Measurements from ENCODE around the gene MYH14.
A peak's percentile ranks its signal among the peaks of the same experiment; 100 is the strongest.
"Not testable (repeated sequence)": the region's sequence is repeated elsewhere in the genome, so short reads cannot be mapped to it uniquely, and the experiment has no call there.

Gene MYH14

DNA sequence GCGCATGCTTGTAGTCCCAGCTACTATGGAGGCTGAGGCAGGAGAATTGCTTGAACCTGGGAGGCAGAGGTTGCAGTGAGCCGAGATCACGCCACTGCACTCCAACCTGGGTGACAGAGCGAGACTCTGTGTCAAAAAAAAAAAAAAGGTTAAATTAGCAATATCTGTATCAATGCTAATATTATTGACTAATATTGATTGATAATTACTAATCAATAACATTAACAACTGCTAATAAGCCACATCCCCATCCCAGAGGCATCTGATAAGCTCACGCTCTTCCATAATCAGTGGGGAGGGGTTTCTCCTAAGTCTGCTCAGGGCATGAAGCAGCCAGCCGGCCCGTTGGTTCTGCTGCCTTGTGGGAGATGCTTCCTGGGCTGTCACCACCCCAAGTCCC is 24.7 kb downstream of the MYH14 start:
- not testable (repeated sequence) for DNase-seq

DNA sequence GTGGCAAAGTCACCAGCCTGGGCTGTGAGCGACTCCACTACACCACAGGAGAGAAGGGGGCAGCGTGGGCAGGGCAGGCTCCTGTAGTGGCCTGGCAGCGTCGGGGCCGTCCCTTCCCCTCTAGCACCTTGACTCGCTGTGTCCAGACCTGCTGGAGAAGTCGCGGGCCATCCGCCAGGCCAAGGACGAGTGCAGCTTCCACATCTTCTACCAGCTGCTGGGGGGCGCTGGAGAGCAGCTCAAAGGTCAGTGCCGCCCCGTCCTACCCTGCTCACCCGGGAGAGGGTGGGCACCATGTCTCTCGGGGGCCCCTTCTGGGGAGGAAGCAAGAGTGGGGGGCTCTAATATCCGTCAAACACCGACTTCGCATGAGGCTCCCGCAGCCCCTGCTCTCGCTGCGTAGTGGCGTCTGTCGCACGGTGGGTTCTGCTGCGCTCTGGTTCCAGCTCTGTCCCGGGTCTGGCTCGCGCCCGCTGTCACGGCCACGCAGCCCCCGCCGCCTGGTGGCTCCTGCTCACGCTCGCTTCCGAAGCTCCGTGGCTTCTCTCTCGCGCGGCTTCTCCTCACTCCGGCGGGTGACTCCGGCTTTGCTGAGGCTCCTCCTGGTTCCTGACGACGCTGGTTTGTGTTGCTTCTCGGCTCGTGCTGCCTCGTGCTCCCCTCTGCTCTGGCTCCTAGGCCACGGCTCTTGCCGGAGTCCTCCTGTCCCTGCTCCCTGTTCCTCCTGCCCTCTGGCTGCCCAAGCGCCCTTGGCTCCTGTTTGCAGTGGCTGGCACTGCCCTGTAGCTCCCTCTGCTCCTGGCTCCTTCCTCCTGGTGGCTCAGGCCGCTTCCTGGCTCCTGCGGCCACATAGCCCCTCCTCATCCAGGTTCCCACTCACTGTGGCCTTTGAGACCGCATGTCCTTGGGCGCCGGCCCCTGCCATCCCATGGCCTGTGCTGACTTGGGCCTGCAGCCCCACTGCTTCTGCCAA is 27.2 kb downstream of the MYH14 start:
- no peak for DNase-seq

DNA sequence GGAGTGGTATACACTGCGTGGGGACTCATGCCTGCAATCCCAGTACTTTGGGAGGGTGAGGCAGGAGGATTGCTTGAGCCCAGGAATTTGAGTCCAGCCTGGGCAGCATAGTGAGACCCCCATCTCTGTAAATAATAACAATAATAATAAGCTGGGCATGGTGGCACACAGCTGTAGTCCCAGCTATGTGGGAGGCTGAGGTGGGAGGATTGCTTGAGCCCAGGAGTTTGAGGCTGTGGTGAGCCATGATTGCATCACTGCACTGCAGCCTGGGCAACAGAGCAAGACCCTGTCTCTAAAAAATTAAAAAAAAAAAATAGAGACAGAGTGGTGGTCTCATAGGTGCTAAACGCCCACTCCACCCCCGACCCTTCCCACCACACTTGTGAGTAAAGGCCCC is 28.0 kb downstream of the MYH14 start:
- DNase-seq, result not testable (repeated sequence)

DNA sequence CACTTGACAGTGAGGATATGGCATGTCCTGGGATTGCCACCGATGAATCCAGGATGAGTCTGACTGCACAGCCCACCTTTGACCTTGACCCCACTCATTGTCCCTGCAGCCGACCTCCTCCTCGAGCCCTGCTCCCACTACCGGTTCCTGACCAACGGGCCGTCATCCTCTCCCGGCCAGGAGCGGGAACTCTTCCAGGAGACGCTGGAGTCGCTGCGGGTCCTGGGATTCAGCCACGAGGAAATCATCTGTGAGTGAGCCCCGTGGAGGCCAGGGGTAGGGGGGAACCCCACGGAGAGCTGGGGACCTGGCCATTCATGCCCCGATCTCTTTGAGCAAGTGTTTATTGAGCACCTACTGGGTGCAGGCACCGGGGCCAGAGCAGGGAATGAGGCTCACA is 28.4 kb downstream of the MYH14 start:
- no peak for DNase-seq

DNA sequence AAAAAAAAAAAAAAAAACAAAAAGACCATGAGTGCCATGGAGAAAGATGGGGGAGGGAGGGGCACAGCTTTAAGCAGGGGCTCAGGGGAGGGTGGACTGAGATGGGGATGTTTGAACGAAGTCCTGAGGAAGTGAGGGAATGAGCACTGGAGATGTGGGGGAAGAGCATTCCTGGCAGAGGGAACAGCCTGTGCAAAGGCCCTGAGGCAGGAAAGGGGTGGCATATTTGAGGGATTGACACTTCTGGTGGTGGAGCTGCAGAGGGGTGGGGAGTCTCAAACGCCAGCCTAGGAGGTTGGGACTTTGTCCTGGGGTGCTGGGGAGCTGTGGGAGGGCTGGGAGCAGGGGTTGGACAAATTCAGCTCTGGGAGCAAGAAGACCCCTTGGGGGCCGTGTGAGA is 29.2 kb downstream of the MYH14 start:
- DNase-seq, result no peak

DNA sequence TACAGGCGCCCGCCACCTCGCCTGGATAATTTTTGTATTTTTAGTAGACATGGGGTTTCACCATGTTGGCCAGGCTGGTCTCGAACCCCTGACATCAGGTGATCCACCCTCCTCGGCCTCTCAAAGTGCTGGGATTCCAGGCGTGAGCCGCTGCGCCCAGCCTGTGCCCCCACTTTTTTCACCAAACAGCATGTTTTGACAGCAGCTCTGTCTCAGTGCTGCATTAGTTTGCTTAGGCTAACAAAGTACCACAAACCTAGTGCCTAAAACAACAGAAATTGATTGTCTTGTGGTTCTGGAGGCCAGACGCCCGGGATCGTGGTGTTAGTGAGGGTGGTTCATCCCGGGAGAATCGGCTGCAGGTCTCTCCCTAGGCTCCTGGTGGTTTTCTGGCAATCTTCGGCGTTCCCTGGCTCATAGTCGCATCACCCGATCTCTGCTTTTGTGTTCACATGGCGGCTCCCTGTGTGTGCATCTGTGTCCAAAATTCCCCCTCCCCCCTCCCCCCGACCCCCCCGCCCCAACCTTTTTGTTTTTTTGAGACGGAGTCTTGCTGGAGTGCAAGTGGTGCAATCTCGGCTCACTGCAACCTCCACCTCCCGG is 30.0 kb downstream of the MYH14 start:
- DNase-seq, result no peak

DNA sequence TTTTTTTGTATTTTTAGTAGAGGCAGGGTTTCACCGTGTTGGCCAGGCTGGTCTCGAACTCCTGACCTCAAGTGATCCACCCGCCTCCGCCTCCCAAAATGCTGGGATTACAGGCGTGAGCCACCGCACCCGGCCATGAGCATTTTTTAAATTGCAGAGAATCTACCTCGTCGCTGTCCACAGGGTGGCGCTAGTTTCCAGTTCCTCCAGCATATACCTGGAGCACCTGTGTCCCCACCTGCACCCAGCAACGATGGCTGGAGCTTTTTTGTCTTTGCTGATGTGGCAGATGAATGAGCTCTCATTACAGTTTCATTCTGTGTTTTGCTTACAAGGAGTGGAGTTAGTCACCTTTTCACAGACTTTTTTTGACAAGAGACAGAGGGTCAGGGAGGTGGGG is 34.1 kb downstream of the MYH14 start:
- DNase-seq, result not testable (repeated sequence)

DNA sequence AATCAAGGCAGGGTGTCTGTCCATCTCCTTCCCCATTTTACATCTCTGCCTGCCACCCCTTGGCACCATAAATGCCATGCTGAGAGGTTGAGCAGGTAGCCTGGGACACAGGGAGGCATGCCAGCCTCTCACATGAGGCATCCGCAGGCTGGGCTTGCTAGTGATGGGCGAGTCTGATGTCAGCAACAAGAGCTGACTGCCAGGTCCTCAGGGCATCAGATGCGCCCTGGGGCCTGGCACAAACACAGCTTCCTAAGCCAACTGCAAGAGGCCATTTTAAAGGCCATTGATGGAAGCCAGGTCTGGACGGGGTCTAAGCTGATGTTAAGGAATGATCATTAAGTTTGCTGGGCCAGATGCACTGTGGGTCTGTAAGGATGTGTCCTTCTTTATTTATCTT is 34.6 kb downstream of the MYH14 start:
- no peak for DNase-seq

DNA sequence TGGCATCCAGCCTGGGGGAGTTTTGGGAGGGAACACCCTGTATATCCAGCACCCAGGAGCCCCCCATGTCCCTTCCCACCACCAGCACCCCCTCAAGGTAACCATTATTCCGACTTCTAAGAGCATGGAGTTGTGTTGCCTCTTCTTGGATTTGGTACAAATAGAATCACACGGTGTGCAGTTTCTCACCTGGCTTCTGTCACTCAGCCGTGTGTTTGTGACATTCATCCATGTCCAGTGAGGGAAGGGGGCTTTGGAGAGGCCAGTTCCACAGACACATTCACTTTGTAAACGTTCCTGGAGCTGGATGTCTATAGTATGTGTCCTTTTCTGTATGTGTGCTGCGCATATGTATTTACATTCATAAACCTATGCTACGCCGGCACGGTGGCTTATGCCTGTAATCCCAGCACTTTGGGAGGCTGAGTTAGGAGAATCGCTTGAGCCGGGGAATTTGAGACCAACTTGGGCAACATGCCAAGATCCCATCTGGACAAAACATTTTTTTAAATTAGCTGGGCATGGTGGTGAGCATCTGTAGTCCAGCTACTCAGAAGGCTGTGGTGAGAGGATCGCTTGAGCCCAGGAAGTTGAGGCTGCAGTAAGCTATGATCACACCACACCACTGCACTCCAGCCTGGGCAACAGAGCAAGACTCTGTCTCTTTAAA is 36.6 kb downstream of the MYH14 start:
- DNase-seq, result peak; percentile 34

DNA sequence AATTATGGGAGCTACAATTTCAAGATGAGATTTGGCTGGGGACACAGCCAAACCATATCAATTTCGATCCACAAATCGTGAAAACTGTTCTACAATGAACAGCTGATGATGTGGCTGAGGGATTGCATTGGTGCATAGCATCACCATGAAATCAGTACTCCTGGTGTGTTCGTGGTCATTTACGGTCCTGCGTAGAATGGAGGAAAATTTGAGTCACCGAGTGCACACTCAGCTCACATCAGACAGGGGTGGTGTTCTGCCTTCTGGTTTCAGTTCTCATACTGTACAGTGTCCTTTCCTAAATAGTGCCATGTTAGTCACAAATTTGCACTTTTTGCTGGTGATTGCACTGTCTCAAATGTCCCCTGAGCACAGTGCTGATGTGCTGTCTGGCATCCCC is 39.2 kb downstream of the MYH14 start:
- DNase-seq, result no peak

DNA sequence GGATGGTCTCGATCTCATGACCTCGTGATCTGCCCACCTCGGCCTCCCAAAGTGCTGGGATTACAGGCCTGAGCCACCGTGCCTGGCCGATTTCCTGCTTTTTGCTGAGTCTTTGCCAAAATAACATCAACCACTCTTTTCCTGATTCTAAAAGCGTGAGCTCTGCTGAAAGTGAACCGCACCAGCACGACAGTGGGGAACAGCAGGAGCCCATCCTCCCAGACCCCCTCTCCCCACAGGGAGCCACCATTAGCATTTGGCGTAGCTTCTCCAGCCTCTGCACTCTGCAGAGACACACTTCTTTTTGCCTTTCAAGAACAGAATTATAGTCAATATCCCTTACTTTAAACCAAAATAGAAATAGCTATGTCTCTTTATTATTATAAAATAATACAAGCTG is 41.3 kb downstream of the MYH14 start:
- no peak for DNase-seq

DNA sequence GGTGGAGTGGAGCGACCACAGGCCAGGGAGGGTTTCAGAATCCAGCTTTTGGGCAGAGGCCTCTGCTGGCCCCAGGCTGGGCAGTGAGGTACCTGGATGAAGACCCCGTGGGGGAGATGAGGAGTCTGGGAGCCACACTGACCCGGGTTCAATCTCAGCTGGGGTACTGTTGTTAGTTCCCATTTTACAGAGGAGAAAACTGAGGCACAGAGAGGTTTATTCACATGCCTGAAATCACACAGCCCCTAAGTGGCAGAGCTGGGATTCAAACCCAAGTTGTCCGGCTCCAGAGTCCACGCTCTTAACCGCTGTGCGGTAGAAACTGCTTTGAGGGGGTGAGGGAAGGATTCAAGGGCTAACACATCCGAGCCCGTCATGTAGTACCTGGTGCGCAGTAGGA is 45.0 kb downstream of the MYH14 start:
- no peak for DNase-seq

DNA sequence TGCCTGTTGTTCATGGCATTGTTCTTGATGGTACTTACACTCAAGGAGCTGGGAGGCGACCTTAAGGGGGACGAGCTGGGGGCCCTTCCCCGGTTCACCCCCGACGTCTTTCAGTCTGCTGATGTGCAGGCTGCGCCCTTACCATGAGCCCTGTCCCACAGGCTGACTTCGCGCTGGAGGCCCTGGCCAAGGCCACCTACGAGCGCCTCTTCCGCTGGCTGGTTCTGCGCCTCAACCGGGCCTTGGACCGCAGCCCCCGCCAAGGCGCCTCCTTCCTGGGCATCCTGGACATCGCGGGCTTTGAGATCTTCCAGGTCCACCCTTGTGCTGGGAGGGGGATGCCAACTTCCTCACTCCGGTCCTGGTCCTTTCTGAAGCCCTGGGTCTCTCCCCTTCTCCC is 45.4 kb downstream of the MYH14 start:
- DNase-seq, result no peak

DNA sequence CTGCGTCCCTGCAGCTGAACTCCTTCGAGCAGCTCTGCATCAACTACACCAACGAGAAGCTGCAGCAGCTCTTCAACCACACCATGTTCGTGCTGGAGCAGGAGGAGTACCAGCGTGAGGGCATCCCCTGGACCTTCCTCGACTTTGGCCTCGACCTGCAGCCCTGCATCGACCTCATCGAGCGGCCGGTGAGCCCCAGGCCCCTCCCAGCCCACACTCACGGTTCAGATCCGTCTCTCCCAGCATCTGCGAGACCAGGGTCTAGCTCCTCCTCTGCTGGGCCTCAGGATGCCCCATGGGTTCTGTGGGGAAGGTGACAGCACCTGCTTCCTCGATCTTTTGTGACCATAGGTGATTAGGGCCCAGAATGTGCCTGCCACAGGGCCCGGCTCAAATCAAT is 46.2 kb downstream of the MYH14 start:
- DNase-seq, result no peak

DNA sequence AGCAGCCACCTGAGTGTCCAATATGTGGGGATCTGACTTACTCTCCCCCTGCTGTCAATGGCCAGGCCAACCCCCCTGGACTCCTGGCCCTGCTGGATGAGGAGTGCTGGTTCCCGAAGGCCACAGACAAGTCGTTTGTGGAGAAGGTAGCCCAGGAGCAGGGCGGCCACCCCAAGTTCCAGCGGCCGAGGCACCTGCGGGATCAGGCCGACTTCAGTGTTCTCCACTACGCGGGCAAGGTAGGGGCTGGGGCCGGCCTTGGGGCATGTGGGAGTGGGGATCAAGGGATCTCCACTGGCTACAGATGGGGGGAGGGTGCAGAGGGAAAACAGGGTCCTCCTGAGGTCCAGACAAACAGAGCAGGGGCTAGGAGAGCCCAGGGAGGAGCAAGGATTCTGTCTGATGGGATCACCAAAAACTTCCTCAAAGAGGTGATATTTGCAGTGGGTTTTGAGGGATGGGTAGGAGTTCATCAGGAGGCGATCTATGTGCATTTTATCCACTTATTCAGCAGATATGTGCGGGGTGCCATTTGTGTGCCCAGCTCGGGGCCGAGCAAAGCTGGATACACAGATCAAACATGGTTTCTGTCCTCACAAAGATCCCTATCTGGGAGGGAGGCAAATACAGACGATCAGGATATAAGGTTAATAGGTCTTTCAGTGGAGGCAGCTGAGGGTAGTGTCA is 47.2 kb downstream of the MYH14 start:
- no peak for DNase-seq

DNA sequence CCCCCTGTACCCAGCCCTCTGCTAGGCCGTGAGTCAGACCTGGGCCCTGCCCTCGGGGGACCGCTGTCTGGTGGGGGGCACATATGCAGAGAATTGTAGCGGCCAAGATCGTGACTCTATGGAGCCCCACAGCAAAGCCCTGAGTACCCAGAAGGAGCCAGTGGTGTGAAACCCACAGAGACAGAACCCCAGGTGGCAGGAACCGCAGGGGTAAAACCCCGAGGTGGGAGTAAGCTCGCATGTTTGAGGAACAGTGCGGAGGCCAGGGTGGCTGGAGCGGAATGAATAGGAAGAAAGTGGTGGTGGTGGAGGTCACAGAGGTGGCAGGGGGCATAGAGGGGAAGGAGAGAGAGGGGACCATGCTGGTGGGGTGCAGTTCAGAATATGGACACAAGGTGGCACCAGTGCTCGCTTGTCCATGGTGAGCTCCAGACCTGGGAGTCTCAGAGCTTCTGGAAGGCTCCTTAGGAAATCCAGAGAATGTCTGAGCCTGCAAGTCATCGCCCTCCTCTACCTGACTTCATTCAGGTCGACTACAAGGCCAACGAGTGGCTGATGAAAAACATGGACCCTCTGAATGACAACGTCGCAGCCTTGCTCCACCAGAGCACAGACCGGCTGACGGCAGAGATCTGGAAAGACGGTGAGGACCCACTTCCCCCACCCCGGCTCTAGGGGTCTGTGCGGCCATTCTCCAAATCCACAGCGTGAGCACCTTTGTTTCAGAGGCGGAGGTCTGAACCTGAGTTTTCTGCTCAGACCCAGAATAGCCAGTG is 48.9 kb downstream of the MYH14 start:
- no peak for DNase-seq

DNA sequence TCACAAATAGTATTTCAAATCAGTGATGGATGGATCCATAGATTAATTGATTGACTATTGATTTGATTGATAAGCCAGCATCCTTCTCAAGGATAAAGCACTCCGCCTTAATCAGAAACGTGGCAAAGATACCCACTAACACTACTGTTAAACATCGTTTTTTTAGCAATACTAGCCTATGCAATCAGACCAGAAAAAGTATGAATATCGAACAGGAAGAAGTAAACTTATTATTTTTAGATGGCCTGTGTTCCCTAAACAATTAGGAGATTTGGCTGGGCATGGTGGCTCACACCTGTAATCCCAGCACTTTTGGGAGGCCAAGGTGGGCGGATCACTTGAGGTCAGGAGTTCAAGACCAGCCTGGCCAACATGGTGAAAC is 49.5 kb downstream of the MYH14 start:
- no peak for DNase-seq

DNA sequence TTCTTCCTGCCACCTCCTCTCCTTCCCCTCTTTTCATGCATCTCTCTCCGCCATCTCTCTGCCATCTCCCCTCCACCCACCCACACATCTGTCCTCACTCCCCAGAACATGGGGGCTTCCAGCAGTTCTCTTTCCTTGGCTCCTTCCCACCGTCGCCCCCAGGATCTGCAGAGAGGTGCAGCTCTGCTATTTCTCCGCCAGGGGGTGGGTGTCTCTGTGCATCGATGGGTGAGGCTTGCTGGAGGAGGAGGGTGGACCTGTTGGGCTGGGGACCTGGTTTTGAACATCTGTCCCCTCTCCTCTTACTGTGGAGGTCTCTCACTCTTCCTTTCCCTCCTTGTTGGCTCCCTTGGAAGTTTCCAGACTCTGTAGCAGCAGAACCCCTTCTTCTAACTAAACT is 51.7 kb downstream of the MYH14 start:
- DNase-seq, result no peak

DNA sequence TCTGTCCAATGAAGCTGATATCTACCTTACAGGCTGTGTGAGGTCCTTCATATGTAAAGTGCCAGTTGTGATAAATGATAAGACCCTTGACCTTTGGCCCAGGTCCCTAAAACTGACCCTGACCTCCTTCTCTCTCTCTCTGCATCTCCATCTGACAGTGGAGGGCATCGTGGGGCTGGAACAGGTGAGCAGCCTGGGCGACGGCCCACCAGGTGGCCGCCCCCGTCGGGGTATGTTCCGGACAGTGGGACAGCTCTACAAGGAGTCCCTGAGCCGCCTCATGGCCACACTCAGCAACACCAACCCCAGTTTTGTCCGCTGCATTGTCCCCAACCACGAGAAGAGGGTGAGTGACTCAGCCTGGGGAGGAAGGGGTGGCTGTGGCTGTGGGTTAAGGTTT is 53.7 kb downstream of the MYH14 start:
- DNase-seq, result no peak

DNA sequence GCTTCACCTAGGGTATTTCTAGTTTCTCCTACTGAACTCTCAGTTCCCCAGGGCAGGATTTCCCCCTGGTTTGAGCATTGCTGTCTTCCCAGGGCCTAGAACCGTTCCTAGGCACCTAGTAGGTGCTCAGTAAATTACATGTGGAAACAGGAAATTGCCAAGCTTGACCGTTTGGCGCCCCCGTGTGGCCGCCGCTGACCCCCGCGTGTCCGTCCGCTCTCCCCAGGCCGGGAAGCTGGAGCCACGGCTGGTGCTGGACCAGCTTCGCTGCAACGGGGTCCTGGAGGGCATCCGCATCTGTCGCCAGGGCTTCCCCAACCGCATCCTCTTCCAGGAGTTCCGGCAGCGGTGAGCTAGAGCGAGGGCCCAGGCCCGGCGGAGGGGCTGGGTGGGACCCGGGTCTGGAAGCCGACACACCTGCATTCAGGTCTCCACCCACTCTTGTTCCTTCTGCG is 55.5 kb downstream of the MYH14 start:
- peak; percentile 37 for DNase-seq

DNA sequence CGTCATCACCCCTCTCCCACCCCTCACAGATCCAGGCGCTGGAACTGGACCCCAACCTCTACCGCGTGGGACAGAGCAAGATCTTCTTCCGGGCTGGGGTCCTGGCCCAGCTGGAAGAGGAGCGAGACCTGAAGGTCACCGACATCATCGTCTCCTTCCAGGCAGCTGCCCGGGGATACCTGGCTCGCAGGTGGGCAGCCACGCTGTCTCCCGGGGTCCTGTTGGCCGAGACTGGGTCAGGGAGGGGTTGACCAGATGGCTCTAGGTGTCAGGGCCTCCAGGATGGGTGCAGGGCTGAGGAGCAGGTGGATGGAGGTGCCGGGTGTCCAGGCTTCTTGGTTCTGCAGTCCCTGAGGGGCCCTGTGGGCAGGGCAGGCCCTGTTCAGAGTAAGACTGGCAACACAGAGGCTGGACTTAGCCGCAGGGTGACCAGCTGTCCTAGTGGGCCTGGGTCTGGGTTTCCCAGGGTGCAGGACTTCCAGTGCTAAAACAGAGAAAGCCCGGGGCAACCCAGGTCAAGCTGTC is 58.1 kb downstream of the MYH14 start:
- no peak for DNase-seq

DNA sequence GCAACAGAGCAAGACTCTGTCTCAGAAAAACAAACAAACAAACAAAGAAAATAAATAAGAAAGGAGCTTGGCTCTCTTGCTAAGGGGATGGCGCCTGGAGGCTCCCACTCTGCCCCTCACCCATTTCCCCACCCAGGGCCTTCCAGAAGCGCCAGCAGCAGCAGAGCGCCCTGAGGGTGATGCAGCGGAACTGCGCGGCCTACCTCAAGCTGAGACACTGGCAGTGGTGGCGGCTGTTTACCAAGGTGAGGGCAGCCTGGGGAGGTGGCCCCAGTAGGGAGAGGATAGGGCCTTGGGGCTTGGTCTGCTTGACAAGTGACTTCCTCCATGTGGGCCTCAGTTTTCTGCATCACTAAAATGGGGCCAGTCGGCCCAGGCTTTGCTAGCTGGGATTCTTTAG is 59.8 kb downstream of the MYH14 start:
- no peak for DNase-seq
